ENCODE results near the gene BAIAP2. TPM values are rescaled to one million over a fixed set of nuclear protein-coding genes. Genes with fewer than 3 reads are reported as not detected.

The BAIAP2 gene
- total and polyA plus RNA-seq, 2 donors (not counting 1 experiment from before 2014, with no cell fraction given) = 1.3 to 12.0 TPM

DNA sequence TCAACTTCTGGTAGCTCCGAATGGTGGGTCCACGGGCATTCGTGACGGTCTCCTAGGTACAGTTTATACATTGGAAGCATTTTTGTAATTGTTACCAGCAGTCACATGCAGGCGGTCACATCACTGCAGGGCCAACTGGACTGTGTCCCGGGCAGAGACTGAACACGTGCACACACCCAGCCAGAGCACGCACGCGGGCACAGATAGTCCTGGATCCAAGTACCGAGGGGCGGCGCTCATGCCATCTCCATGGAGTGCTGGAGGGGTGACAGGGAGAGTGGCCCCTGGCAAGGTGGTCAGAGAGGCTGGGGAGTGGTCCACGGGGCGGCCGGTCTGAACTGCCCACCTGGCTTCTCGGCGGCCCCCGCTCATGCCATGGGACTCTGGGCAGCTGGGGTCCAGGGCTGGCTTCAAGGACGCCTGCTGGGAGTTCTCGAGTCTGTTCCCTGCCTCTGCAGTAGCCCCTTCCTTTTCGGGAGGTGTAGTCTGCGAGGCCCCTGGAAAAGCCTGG lies 34.2 kb downstream of the BAIAP2 start:
- H3K27ac Mint-ChIP-seq = no peak overlapping the region
- no peaks in the 10 kb centered on the region for H3K9me3 ChIP-seq (ENCODE audit: control extremely low read depth in 1 of 3, control insufficient read depth in 2 of 3, insufficient read depth in 1 of 3, low read length in 2 of 3)
- H3K4me3 Mint-ChIP-seq = no peak overlapping the region
- no peak overlapping the region for H3K27ac ChIP-seq (ENCODE audit: low read length in 2 of 2)
- H3K4me1 ChIP-seq (ENCODE audit: control insufficient read depth in 2 of 2, insufficient read depth in 2 of 2, low read length in 2 of 2) = no peaks in the 10 kb centered on the region
- H3K27me3 ChIP-seq (replicated peaks in 1 of 4; ENCODE audit: control extremely low read depth in 1 of 4, control insufficient read depth in 3 of 4, insufficient read depth in 4 of 4, low read length in 3 of 4) = no peaks in the 10 kb centered on the region
- no peak for TF ChIP-seq EZH2 (IDR thresholded peaks at IDR 0.05; ENCODE audit: borderline replicate concordance, insufficient read depth, low read depth, low read length, poor library complexity, severe bottlenecking)
- TF ChIP-seq, protein P1, sequence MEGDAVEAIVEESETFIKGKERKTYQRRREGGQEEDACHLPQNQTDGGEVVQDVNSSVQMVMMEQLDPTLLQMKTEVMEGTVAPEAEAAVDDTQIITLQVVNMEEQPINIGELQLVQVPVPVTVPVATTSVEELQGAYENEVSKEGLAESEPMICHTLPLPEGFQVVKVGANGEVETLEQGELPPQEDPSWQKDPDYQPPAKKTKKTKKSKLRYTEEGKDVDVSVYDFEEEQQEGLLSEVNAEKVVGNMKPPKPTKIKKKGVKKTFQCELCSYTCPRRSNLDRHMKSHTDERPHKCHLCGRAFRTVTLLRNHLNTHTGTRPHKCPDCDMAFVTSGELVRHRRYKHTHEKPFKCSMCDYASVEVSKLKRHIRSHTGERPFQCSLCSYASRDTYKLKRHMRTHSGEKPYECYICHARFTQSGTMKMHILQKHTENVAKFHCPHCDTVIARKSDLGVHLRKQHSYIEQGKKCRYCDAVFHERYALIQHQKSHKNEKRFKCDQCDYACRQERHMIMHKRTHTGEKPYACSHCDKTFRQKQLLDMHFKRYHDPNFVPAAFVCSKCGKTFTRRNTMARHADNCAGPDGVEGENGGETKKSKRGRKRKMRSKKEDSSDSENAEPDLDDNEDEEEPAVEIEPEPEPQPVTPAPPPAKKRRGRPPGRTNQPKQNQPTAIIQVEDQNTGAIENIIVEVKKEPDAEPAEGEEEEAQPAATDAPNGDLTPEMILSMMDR (IDR thresholded peaks at IDR 0.05) = no peak
- DNase-seq (no peak), ATAC-seq (ENCODE audit: low read depth) (no peak)
- H3K4me3 ChIP-seq (ENCODE audit: control extremely low read depth in 1 of 5, extremely low read depth in 1 of 5, insufficient read depth in 1 of 5, low read depth in 2 of 5, low read length in 4 of 5) = no peak overlapping the region
- no peaks in the 10 kb centered on the region for H3K79me2 ChIP-seq (ENCODE audit: control insufficient read depth, insufficient read depth, low read length)
- H3K9me3 Mint-ChIP-seq (ENCODE audit: insufficient read depth) = no peaks in the 10 kb centered on the region
- no peaks in the 10 kb centered on the region for H3K36me3 ChIP-seq (replicated peaks in 1 of 2; ENCODE audit: control extremely low read depth in 1 of 2, control insufficient read depth in 1 of 2, extremely low read depth in 1 of 2, insufficient read depth in 2 of 2, low read length in 1 of 2)
- no peak overlapping the region for H3K9ac ChIP-seq (ENCODE audit: low read length)
- WGBS (ENCODE audit: insufficient coverage) = 91% methylated on average over 22 of the region's 23 CpGs
- no peaks in the 10 kb centered on the region for H3K27me3 Mint-ChIP-seq
- H3K4me2 ChIP-seq (replicated peaks; ENCODE audit: low read depth, low read length, poor library complexity, severe bottlenecking) = no peak overlapping the region
- intact Hi-C loops (cut with micrococcal nuclease) = no loop called here
- no peaks in the 10 kb centered on the region for H3K4me1 Mint-ChIP-seq
- no peak overlapping the region for H2AFZ ChIP-seq (ENCODE audit: insufficient read depth, low read depth, low read length, poor library complexity, severe bottlenecking)
- ChIA-PET POLR2A (no interaction called here), CTCF (interaction anchor here (1.1 kb wide), 1 partner anchor 80 kb away, joined by 3 read pairs; no protein-coding TSS in a partner anchor)
- H4K20me1 ChIP-seq (ENCODE audit: control insufficient read depth, insufficient read depth, low read length, poor library complexity, severe bottlenecking) = no peaks in the 10 kb centered on the region

DNA sequence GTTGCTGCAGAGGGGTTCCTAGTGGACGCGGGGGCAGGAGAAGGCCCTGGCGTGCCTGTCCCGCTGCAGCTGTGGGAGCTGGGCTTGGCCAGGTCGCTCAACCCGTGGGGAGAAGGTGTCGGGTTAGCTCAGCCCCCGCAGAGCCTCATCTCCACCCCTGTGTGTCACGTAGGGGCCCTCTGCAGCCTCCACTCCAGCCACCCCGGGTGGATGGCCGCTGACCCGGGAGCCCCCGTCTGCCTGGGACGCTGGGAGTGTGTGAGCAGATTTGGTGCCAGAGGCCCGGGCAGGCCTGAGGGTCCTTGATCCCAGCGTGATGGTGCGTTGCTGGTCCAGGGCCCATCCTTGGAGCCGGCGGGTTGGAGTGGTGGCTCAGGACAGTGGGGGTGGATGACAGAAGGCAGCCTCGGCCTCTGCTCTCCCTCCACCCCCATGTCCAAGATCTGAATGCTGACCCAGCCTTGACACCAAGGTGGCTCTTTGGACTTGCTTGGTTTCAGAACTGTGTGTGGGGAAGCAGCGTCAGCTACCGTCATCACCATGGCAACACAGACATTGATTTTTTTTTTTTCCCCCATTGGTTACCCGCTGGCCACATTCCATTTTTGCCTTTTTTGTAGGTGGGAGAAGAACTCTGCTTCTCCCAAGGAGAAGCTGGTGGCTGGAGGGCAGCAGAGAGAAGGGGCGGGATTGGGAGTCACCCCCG lies 35.7 kb downstream of the BAIAP2 start:
- ChIA-PET CTCF (no interaction called here), POLR2A (no interaction called here)
- no peak overlapping the region for H2AFZ ChIP-seq (ENCODE audit: insufficient read depth, low read depth, low read length, poor library complexity, severe bottlenecking)
- DNase-seq = no peak
- H3K4me1 ChIP-seq (ENCODE audit: control insufficient read depth in 2 of 2, insufficient read depth in 2 of 2, low read length in 2 of 2) = no peaks in the 10 kb centered on the region
- Mint-ChIP-seq H3K4me3 (no peak overlapping the region), H3K4me1 (no peaks in the 10 kb centered on the region), H3K9me3 (ENCODE audit: insufficient read depth) (no peaks in the 10 kb centered on the region), H3K27ac (no peak overlapping the region), H3K27me3 (no peaks in the 10 kb centered on the region)
- H3K27me3 ChIP-seq (replicated peaks in 1 of 4; ENCODE audit: control extremely low read depth in 1 of 4, control insufficient read depth in 3 of 4, insufficient read depth in 4 of 4, low read length in 3 of 4) = no peaks in the 10 kb centered on the region
- H3K27ac ChIP-seq (ENCODE audit: low read length in 2 of 2) = no peak overlapping the region
- H3K9me3 ChIP-seq (ENCODE audit: control extremely low read depth in 1 of 3, control insufficient read depth in 2 of 3, insufficient read depth in 1 of 3, low read length in 2 of 3) = peaks cover 0 to 4% (median 0%) of the 10 kb centered on the region in 3 donors
- H3K79me2 ChIP-seq (ENCODE audit: control insufficient read depth, insufficient read depth, low read length) = no peaks in the 10 kb centered on the region
- TF ChIP-seq, protein P1 (IDR thresholded peaks at IDR 0.05) = no peak
- no peak for TF ChIP-seq EZH2 (IDR thresholded peaks at IDR 0.05; ENCODE audit: borderline replicate concordance, insufficient read depth, low read depth, low read length, poor library complexity, severe bottlenecking)
- intact Hi-C loops (cut with micrococcal nuclease) = no loop called here
- no peak for ATAC-seq (ENCODE audit: low read depth)
- no peaks in the 10 kb centered on the region for H3K36me3 ChIP-seq (replicated peaks in 1 of 2; ENCODE audit: control extremely low read depth in 1 of 2, control insufficient read depth in 1 of 2, extremely low read depth in 1 of 2, insufficient read depth in 2 of 2, low read length in 1 of 2)
- H3K4me3 ChIP-seq (ENCODE audit: control extremely low read depth in 1 of 5, extremely low read depth in 1 of 5, insufficient read depth in 1 of 5, low read depth in 2 of 5, low read length in 4 of 5) = no peak overlapping the region
- H4K20me1 ChIP-seq (ENCODE audit: control insufficient read depth, insufficient read depth, low read length, poor library complexity, severe bottlenecking) = no peaks in the 10 kb centered on the region
- H3K9ac ChIP-seq (ENCODE audit: low read length) = no peak overlapping the region
- WGBS (ENCODE audit: insufficient coverage) = 90% methylated on average over 20 of the region's 25 CpGs
- H3K4me2 ChIP-seq (replicated peaks; ENCODE audit: low read depth, low read length, poor library complexity, severe bottlenecking) = no peak overlapping the region
